IPS DF 4.7 (cell line): ENCODE data around the gene ZSWIM5.

Experiments
- DNase-seq: peaks from one replicate; pipeline ENCODE4 v3.0.0-alpha.2; 2013; ENCODE audit warnings: low spot score; ENCODE audit errors: extremely low read depth

Gene ZSWIM5

DNA sequence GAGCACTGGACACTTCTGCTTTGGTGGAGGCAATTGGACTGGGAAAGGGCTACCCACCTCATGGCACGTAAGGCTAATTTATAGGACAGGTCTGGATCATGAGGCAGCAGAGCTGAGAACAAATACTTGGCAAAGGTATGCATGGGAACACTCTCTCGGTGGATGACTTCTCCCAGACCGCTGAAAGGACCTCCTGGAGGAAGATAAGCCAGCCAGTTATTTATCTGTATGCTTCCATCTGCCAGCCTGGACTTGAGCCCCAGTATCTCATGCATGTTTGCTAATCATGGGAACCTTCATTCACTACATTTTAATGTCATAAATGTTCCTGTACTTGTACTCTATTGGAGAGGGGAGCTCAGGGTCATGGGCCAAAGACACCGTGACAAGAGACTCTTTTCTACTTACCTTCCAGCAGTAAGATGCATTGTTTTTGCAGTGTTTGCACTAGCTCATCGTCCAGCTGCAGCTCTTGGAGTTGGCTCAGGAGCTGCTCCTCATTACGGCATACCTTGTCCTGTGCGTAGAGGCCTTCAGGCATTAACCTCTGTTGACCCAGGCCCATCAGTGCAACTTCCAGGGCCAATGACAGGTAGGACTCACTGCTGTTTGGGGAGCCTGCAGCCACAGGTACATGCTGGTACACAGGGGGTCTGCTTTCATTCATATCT lies 170.6 kb downstream of the ZSWIM5 start:
- no peak for DNase-seq

DNA sequence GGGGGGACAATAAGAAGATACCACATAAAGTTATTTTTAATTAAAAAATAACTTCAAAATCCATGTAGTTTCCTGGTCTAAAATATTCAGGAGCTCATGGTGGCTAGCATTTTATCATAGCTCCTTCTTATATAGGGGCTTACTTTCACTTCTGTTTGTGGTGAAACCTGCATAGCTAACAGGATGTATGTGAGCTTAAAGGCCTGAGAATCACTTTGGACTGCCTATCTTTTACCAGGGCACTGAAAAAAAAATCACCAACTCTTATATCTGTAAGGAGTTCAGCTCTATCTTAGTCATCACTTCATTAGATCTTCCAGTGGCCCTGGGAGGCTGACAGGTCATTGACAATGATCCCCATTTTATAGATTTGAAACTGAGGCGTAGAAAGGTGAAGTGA lies 173.0 kb downstream of the ZSWIM5 start:
- DNase-seq: no peak

- no peak for DNase-seq
Observed at GRCh38 chr1:45032837-45033236, 173.6 kb downstream of the ZSWIM5 start.

- DNase-seq: no peak
Observed at GRCh38 chr1:45026446-45026845, 180.0 kb downstream of the ZSWIM5 start.

DNA sequence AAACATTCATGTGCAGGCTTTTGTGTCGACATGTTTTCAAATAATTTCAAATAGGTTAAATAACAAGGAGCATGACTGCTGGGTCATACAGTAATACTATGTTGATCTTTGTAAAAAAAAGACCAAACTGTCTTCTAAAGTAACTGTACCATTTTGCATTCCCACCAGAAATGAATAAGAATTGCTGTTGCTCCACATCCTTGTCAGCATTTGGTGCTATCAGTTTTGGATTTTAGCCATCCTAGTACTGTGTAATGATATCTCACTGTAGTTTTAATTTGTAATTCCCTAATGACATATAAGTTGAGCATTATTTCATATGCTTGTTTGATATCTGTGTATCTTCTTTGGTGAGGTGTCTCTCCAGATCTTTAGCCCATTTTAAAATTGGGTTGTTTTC lies 182.7 kb downstream of the ZSWIM5 start:
- no peak for DNase-seq

- no peak for DNase-seq
Observed at GRCh38 chr1:45018599-45019230, 187.7 kb downstream of the ZSWIM5 start.

- no peak for DNase-seq
Observed at GRCh38 chr1:45016767-45017166, 189.6 kb downstream of the ZSWIM5 start.

DNA sequence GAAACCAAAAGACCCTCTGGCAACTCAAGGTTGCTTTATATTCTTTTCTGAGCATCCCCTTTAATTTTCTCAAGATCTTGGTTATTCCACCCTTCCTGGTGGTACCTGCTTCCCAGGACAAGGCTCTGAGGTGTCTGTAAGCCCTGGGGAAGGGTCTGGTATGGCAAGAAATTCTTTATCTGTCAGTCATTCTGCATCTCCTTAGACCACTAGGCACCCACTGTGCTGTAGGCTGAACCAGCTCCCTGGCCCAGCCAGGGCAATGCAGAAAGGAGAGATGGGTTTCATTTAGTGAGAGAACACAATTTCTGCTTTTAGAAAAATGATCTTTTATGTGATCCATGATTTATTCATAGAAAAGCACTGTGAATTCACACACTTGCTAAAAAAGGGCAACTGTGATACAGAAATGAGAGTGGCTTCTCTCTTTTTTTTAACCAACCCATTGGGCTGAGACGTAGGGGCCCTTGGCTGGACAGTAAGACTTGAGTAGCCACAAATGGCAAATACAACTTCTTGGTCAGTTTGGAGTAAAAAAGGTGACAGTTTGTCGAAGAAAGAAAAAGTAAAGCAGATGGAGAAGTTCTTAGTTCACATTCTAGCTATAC lies 190.2 kb downstream of the ZSWIM5 start:
- DNase-seq: no peak

DNA sequence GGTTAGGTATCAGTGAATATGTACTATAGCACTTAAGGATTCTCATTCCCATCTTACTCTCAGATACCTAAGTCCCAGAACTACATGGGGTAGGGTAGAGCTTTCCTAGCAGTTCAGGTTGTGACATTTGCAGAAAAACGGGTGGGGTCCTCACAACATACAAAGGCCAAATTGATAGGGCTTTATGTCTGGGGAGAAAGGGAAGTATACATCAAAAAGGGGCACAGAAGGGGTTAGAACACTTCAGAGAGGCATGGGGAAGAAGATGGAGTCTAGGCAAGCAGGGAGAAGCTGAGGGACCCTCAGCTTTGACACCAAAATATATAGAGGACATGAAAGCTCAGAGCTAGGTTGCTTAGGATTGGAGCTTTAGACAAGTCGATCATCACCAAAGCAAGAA lies 190.7 kb downstream of the ZSWIM5 start:
- DNase-seq: no peak

GRCh38 chr1:45014321-45015028 lies 191.9 kb downstream of the ZSWIM5 start:
- peak; percentile 78 for DNase-seq

DNA sequence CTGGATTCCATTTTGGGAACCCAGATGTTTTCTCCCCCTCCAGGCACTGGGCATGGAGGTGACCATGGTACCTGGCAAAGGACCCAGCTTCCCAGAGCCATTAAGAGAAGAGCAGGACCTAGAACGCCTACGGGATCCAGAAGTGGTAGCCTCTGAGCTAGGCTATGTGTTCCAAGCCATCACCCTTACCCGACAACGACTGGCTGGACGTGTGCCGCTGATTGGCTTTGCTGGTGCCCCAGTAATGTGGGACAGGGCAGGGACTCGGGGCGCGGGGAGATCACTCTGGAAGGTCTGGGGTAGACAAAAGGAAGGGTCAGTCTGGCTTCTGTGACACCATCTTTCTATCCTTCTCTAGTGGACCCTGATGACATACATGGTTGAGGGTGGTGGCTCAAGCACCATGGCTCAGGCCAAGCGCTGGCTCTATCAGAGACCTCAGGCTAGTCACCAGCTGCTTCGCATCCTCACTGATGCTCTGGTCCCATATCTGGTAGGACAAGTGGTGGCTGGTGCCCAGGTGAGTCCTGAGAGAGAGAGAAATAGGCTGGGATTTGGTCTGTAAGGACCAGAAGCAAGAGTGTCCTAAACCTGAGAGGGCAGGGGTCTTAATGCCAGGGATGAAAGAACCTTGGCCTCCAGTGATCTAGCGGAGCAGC lies 192.7 kb downstream of the ZSWIM5 start:
- no peak for DNase-seq

DNA sequence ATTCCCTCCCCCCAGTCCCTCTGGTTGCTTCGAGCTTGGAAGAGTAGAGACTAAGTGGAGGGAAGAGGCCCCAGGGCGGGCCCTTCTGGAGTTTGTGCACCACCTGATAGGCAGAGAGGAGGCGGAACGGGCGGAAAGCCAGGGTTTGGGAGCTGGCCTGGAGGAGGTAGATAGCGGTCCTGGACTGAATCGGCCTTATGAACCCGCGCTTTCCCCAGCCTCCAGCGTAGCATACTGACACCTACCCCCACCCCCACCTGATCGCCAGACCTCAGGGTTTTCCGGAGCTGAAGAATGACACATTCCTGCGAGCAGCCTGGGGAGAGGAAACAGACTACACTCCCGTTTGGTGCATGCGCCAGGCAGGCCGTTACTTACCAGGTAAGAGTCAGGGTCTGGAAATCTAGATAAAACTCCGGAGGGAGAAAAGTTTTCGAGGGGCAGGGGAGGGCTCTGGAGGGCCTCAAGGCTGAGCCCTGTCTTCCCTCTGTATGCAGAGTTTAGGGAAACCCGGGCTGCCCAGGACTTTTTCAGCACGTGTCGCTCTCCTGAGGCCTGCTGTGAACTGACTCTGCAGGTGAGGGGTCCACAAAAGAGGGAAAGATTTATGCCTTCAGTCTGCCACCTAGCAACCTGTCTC lies 193.6 kb downstream of the ZSWIM5 start:
- DNase-seq: no peak

- DNase-seq: peak; percentile 96
Observed at GRCh38 chr1:45011837-45012638, 194.4 kb downstream of the ZSWIM5 start, which contains the start of gene UROD. UROD (plus strand) TSS chr1:45012254; CDS start chr1:45012266, 12 bp downstream.

DNA sequence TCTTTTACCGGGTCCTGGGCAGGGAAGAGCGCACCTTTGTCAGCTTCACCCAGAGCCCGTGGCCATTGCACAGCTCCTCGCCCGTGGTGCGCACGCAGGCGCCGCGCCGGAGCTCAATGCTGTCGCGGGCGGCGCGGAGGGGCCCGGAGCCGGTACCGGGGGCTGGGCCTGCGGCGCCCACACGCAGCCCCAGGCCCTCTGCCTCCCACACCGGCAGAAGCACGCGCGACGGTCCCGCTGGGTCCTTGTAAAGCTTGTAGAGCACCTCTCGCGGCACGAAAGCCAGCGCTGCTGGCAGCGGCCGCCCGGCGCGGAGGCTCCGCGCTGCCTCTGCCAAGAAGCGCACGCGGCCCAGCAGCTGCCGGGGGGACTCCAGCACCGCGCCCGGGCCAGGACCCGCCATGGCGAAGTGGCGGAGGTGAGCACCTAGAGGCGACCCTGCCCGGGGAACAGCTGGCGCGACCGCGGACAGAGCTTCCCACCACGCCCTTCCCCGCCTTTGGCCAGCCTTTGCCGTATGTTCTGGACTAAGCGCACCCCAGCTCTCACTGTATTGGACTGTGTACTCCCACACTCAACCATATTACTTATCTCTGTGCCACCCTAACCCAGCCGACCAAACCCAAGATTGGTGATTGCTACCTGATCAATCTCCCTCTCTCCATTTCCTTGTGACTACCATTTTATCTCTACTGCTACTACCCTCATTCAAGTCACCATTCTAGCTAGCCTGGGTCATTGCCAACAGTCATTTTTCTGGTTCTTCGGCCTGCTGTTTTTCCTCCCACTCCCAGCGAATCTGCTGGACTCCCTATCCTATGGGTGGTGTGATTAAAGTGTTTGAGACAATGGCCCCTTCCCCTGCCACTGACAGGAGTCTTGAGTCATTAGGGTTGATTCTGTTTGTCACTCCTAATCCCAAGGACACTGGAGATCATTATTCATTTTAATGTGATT lies 195.3 kb downstream of the ZSWIM5 start, which contains the start of gene HECTD3:
Gene HECTD3, minus strand, starts transcription at position 470 of the 957 bp plus-strand sequence. Its CDS starts 67 bp downstream, at position 403.
- DNase-seq: no peak

DNA sequence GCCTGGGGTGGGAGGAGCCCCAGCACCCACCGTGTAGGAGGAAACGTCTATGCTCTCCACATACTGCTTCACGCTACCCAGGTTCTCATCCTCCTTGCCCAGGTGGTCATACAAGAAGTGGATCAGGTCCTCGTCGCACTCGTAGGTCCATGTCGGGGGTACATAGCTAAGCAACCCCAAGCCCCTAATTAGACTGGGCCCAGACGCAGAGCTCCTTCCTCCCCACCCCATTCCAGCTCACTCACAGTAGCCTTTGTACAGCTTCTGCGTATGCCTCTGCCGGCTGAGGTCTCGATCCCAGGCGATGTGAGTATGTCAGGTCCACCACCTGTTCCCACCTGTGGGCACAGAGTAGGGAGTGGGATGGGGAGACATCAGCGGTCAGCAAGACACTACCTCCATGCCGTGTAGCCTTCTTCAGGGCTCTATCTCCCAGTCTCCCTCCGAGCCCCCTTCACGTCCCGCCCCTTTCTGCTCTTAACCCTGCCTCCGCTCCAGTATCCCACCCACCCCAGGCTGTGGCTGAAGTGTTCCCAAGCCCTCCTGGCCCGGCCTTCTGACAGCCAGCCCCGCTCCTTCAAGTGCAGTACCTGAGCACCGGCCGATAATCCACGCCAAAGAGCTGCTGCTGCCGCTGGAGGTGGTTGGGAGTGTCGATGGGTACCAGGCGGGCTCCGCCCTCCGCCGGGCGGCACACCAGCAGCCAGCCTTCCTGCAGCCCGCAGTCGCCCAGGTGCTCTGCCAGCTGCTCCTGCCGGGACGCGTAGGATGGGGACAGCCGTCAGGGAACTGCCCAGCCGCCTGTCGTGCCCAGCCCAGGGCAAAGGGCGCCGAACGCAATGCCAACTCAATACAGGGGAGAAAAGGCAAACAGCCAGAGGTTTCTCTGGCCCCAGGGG lies 196.2 kb downstream of the ZSWIM5 start:
- DNase-seq: no peak

- no peak for DNase-seq
Observed at GRCh38 chr1:45009296-45009865, 197.0 kb downstream of the ZSWIM5 start.

- no peak for DNase-seq
Observed at GRCh38 chr1:45008516-45008915, 197.9 kb downstream of the ZSWIM5 start.

DNA sequence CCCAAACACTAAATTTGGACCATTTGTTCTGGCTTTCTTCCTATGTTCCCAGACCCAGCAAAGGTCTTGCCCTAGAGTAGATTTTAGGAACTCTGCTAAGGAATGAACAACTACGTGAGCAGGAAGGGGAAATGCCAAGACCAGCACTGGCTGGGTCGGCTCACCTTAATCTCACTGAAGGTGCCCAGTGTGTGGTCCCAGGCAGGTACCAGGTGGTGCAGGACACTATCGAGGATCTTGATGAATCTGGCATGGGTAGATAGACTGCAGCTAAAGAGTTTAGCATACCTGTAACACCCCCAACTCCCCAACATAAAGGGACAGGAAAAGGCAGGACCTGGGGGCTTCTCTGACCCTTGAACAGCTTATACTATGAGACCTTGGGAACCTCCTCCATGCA lies 198.3 kb downstream of the ZSWIM5 start:
- no peak for DNase-seq
